ENCODE data around the gene MAP4K4. TPM values are rescaled to one million over a fixed set of nuclear protein-coding genes. Genes with fewer than 3 reads are reported as not detected.

MAP4K4 gene
- total RNA-seq, 1 experiment from 2014 or later = 136 TPM

GRCh38 chr2:101718993-101719571, 21.6 kb downstream of the MAP4K4 start:
- intact Hi-C loops (cut with micrococcal nuclease; ENCODE audit: unreplicated experiment) = no loop called here
- no peak overlapping the region for H3K27ac Mint-ChIP-seq (ENCODE audit: unreplicated experiment)
- CTCF ChIA-PET = no interaction called here
- H3K4me3 Mint-ChIP-seq (ENCODE audit: low read depth, unreplicated experiment) = no peak overlapping the region
- no peak for DNase-seq
- no peak for TF ChIP-seq CTCF (IDR thresholded peaks at IDR 0.05; ENCODE audit: unreplicated experiment)
- H3K36me3 Mint-ChIP-seq (ENCODE audit: insufficient read depth, unreplicated experiment) = peaks cover 10% of the 10 kb centered on the region
- peaks cover 16% of the 10 kb centered on the region for H3K4me1 Mint-ChIP-seq (ENCODE audit: low read depth, unreplicated experiment)
- H3K27me3 Mint-ChIP-seq (ENCODE audit: unreplicated experiment) = no peaks in the 10 kb centered on the region
- BruUV-seq (replicated peaks) = no TSS peak
- no peaks in the 10 kb centered on the region for H3K9me3 Mint-ChIP-seq (ENCODE audit: low read depth, unreplicated experiment)

- no TSS peak for BruUV-seq (replicated peaks)
- H3K27ac Mint-ChIP-seq (ENCODE audit: unreplicated experiment) = no peak overlapping the region
- CTCF ChIA-PET = interaction anchor here (0.6 to 1.3 kb wide), 2 partner anchors 10 to 13 kb away, joined by 3 to 5 read pairs; no protein-coding TSS in a partner anchor
These were observed 23.2 kb downstream of the MAP4K4 start for GRCh38 chr2:101720732-101721131.

GRCh38 chr2:101722864-101723263, 25.4 kb downstream of the MAP4K4 start:
- intact Hi-C loops (cut with micrococcal nuclease; ENCODE audit: unreplicated experiment) = no loop called here
- Mint-ChIP-seq H3K27ac (ENCODE audit: unreplicated experiment) (no peak overlapping the region), H3K9me3 (ENCODE audit: low read depth, unreplicated experiment) (no peaks in the 10 kb centered on the region), H3K4me1 (ENCODE audit: low read depth, unreplicated experiment) (peaks cover 16% of the 10 kb centered on the region), H3K4me3 (ENCODE audit: low read depth, unreplicated experiment) (no peak overlapping the region), H3K27me3 (ENCODE audit: unreplicated experiment) (no peaks in the 10 kb centered on the region), H3K36me3 (ENCODE audit: insufficient read depth, unreplicated experiment) (peaks cover 15% of the 10 kb centered on the region)
- CTCF ChIA-PET = no interaction called here
- no peak for TF ChIP-seq CTCF (IDR thresholded peaks at IDR 0.05; ENCODE audit: unreplicated experiment)
- no peak for DNase-seq
- BruUV-seq (replicated peaks) = no TSS peak

More at GRCh38 chr2:101720732-101721131, 23.2 kb downstream of the MAP4K4 start:
- H3K9me3 Mint-ChIP-seq (ENCODE audit: low read depth, unreplicated experiment) = no peaks in the 10 kb centered on the region
- no peak overlapping the region for H3K4me3 Mint-ChIP-seq (ENCODE audit: low read depth, unreplicated experiment)
- no peaks in the 10 kb centered on the region for H3K27me3 Mint-ChIP-seq (ENCODE audit: unreplicated experiment)
- peaks cover 16% of the 10 kb centered on the region for H3K4me1 Mint-ChIP-seq (ENCODE audit: low read depth, unreplicated experiment)
- TF ChIP-seq CTCF (IDR thresholded peaks at IDR 0.05; ENCODE audit: unreplicated experiment) = no peak
- DNase-seq = no peak
- intact Hi-C loops (cut with micrococcal nuclease; ENCODE audit: unreplicated experiment) = no loop called here
- peaks cover 14% of the 10 kb centered on the region for H3K36me3 Mint-ChIP-seq (ENCODE audit: insufficient read depth, unreplicated experiment)

GRCh38 chr2:101723371-101724124, 26.0 kb downstream of the MAP4K4 start:
- peaks cover 15% of the 10 kb centered on the region for H3K36me3 Mint-ChIP-seq (ENCODE audit: insufficient read depth, unreplicated experiment)
- intact Hi-C loops (cut with micrococcal nuclease; ENCODE audit: unreplicated experiment) = no loop called here
- H3K27me3 Mint-ChIP-seq (ENCODE audit: unreplicated experiment) = no peaks in the 10 kb centered on the region
- H3K27ac Mint-ChIP-seq (ENCODE audit: unreplicated experiment) = no peak overlapping the region
- BruUV-seq (replicated peaks) = no TSS peak
- H3K4me3 Mint-ChIP-seq (ENCODE audit: low read depth, unreplicated experiment) = no peak overlapping the region
- no peaks in the 10 kb centered on the region for H3K9me3 Mint-ChIP-seq (ENCODE audit: low read depth, unreplicated experiment)
- no peak for DNase-seq
- no peak for TF ChIP-seq CTCF (IDR thresholded peaks at IDR 0.05; ENCODE audit: unreplicated experiment)
- peaks cover 13% of the 10 kb centered on the region for H3K4me1 Mint-ChIP-seq (ENCODE audit: low read depth, unreplicated experiment)
- CTCF ChIA-PET = interaction anchor here (1.5 kb wide), 1 partner anchor 44 kb away, joined by 4 read pairs; no protein-coding TSS in a partner anchor

Data from Calu3 (cell line).